Measurements from ENCODE around the gene TRIM7.
"Not testable (repeated sequence)": the region's sequence is repeated elsewhere in the genome, so short reads cannot be mapped to it uniquely, and the experiment has no call there.

TRIM7 gene

GRCh38 chr5:181163487-181164075 is 41.4 kb downstream of the TRIM7 start:
- Histone ChIP-seq H3K27ac (ENCODE audit: insufficient read depth, low read length, poor library complexity, severe bottlenecking) (no peak overlapping the region), H3K36me3 (ENCODE audit: control insufficient read depth, insufficient read depth, low read length) (no peaks in the 10 kb centered on the region), H3K9me3 (ENCODE audit: control insufficient read depth, low read length) (no peaks in the 10 kb centered on the region), H3K4me1 (ENCODE audit: control insufficient read depth, insufficient read depth, low read length, poor library complexity, severe bottlenecking) (peaks cover 12% of the 10 kb centered on the region), H3K4me3 (ENCODE audit: insufficient read depth, low read depth, low read length, poor library complexity, severe bottlenecking) (no peak overlapping the region), H3K27me3 (replicated peaks; ENCODE audit: control insufficient read depth, insufficient read depth, low read length, poor library complexity, severe bottlenecking) (peaks cover 16% of the 10 kb centered on the region)
- DNase-seq = no peak

- no peak for DNase-seq
Measured at GRCh38 chr5:181161534-181162175, 43.3 kb downstream of the TRIM7 start.

DNA sequence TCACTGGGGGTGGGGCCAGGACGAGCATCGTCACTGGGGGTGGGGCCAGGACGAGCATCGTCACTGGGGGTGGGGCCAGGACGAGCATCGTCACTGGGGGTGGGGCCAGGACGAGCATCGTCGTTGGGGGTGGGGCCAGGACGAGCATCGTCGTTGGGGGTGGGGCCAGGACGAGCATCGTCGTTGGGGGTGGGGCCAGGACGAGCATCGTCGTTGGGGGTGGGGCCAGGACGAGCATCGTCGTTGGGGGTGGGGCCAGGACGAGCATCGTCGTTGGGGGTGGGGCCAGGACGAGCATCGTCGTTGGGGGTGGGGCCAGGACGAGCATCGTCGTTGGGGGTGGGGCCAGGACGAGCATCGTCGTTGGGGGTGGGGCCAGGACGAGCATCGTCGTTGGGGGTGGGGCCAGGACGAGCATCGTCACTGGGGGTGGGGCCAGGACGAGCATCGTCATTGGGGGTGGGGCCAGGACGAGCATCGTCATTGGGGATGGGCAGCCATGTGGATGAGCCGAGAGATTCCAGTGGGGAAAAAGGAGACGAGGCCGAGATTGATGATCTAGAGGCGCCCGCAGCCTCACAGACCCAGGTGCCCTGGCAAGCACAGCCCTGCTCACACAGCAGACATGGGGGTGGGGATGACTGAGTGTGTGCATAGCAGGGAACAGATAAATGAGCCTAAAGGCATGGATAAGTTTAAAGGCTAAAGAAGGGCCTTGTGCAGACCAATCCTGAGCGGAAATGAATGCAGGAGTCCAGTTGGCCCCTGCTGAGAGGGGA is 44.1 kb downstream of the TRIM7 start:
- peak overlapping the region; percentile 47 for H3K27ac ChIP-seq (ENCODE audit: insufficient read depth, low read length, poor library complexity, severe bottlenecking)
- DNase-seq = peak; percentile 41 to 57 (median 42)
- not testable (repeated sequence) for H3K27me3 ChIP-seq (replicated peaks; ENCODE audit: control insufficient read depth, insufficient read depth, low read length, poor library complexity, severe bottlenecking); H3K36me3 ChIP-seq (ENCODE audit: control insufficient read depth, insufficient read depth, low read length); H3K4me3 ChIP-seq (ENCODE audit: insufficient read depth, low read depth, low read length, poor library complexity, severe bottlenecking); H3K9me3 ChIP-seq (ENCODE audit: control insufficient read depth, low read length)
- peaks cover 12% of the 10 kb centered on the region for H3K4me1 ChIP-seq (ENCODE audit: control insufficient read depth, insufficient read depth, low read length, poor library complexity, severe bottlenecking)

More at GRCh38 chr5:181161534-181162175, 43.3 kb downstream of the TRIM7 start:
- H3K36me3 ChIP-seq (ENCODE audit: control insufficient read depth, insufficient read depth, low read length) = no peaks in the 10 kb centered on the region
- no peaks in the 10 kb centered on the region for H3K9me3 ChIP-seq (ENCODE audit: control insufficient read depth, low read length)
- peaks cover 12% of the 10 kb centered on the region for H3K4me1 ChIP-seq (ENCODE audit: control insufficient read depth, insufficient read depth, low read length, poor library complexity, severe bottlenecking)
- H3K27me3 ChIP-seq (replicated peaks; ENCODE audit: control insufficient read depth, insufficient read depth, low read length, poor library complexity, severe bottlenecking) = peaks cover 5% of the 10 kb centered on the region
- no peak overlapping the region for H3K4me3 ChIP-seq (ENCODE audit: insufficient read depth, low read depth, low read length, poor library complexity, severe bottlenecking)
- H3K27ac ChIP-seq (ENCODE audit: insufficient read depth, low read length, poor library complexity, severe bottlenecking) = peak overlapping the region; percentile 47

- H3K27me3 ChIP-seq (replicated peaks; ENCODE audit: control insufficient read depth, insufficient read depth, low read length, poor library complexity, severe bottlenecking) = peaks cover 5% of the 10 kb centered on the region
- peak; percentile 76 to 91 (median 78) for DNase-seq
- peaks cover 12% of the 10 kb centered on the region for H3K4me1 ChIP-seq (ENCODE audit: control insufficient read depth, insufficient read depth, low read length, poor library complexity, severe bottlenecking)
- no peaks in the 10 kb centered on the region for H3K9me3 ChIP-seq (ENCODE audit: control insufficient read depth, low read length)
- peak overlapping the region; percentile 57 for H3K4me3 ChIP-seq (ENCODE audit: insufficient read depth, low read depth, low read length, poor library complexity, severe bottlenecking)
- no peaks in the 10 kb centered on the region for H3K36me3 ChIP-seq (ENCODE audit: control insufficient read depth, insufficient read depth, low read length)
- peak overlapping the region; percentile 92 for H3K27ac ChIP-seq (ENCODE audit: insufficient read depth, low read length, poor library complexity, severe bottlenecking)
Measured at GRCh38 chr5:181160152-181160754, 44.7 kb downstream of the TRIM7 start.

DNA sequence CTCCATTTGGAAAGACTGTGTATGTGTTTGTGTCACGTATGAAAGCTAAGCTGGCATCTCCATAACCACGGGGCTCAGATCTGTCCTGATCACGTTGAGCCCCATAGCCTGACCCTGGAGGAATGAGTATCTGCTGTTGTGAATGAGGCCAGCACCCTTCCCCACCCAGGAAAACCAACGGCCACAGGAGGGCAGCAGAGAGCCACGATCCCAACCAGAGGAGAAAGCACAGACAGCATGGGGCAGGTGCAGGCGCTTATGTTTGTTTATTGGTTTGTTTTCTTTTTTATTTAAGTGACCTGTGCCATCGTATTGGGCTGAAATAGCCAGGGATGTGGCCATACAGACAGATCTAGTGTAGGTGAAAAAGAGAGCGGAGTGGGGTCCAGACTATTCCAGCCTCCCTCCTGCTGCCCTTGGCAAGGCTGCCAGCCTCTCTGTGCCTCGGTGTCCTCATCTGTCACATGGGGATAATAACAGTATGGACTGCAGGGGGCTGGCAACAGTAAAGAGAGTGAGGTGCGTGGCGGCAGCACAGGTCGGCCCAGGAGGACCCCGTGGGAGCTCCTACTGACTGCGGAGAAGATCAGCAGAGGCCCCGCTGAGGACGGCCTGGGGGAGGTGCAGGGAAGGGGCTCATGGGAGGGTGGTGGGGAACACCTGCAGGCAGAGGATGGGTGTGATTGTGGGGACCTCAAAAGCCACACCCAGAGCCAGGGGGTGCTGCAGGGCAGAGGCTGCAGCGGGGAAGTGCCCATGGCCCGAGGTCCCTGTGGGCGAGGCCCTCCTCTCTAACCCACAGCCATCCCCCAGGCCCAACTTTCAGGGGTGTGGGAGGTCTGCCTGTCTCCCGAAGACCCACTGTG is 45.5 kb downstream of the TRIM7 start:
- Histone ChIP-seq H3K4me3 (ENCODE audit: insufficient read depth, low read depth, low read length, poor library complexity, severe bottlenecking) (peak overlapping the region; percentile 57), H3K4me1 (ENCODE audit: control insufficient read depth, insufficient read depth, low read length, poor library complexity, severe bottlenecking) (peaks cover 12% of the 10 kb centered on the region), H3K27me3 (replicated peaks; ENCODE audit: control insufficient read depth, insufficient read depth, low read length, poor library complexity, severe bottlenecking) (peaks cover 3% of the 10 kb centered on the region), H3K27ac (ENCODE audit: insufficient read depth, low read length, poor library complexity, severe bottlenecking) (peak overlapping the region; percentile 92), H3K36me3 (ENCODE audit: control insufficient read depth, insufficient read depth, low read length) (no peaks in the 10 kb centered on the region), H3K9me3 (ENCODE audit: control insufficient read depth, low read length) (no peaks in the 10 kb centered on the region)
- DNase-seq = peak; percentile 79 to 85 (median 80)

- no peaks in the 10 kb centered on the region for H3K36me3 ChIP-seq (ENCODE audit: control insufficient read depth, insufficient read depth, low read length)
- H3K9me3 ChIP-seq (ENCODE audit: control insufficient read depth, low read length) = no peaks in the 10 kb centered on the region
- H3K27ac ChIP-seq (ENCODE audit: insufficient read depth, low read length, poor library complexity, severe bottlenecking) = no peak overlapping the region
- no peak for DNase-seq
- no peaks in the 10 kb centered on the region for H3K27me3 ChIP-seq (replicated peaks; ENCODE audit: control insufficient read depth, insufficient read depth, low read length, poor library complexity, severe bottlenecking)
- no peak overlapping the region for H3K4me3 ChIP-seq (ENCODE audit: insufficient read depth, low read depth, low read length, poor library complexity, severe bottlenecking)
- H3K4me1 ChIP-seq (ENCODE audit: control insufficient read depth, insufficient read depth, low read length, poor library complexity, severe bottlenecking) = peaks cover 12% of the 10 kb centered on the region
Measured at GRCh38 chr5:181158869-181159268, 46.1 kb downstream of the TRIM7 start.

DNA sequence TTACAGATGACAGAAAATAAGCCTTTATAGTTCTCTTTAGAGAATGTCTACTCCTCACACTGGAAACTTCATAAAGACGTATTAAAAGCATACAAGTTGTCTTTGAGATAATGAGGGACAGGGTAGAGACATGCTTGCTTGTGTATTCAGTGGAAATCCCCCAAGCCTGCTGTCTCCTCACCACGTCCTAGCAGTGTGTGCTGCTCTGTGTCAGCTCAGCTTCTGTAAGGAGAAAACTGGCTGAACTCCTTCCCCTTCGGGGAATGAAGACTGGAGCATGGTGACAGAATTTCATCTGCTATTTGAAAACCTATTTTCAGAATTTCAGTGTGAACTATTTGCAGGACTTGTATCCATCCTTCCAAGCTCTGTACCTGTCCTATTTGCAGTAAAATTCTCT is 48.2 kb downstream of the TRIM7 start:
- no peak overlapping the region for H3K4me3 ChIP-seq (ENCODE audit: insufficient read depth, low read depth, low read length, poor library complexity, severe bottlenecking)
- DNase-seq = no peak
- H3K27ac ChIP-seq (ENCODE audit: insufficient read depth, low read length, poor library complexity, severe bottlenecking) = no peak overlapping the region
- no peaks in the 10 kb centered on the region for H3K27me3 ChIP-seq (replicated peaks; ENCODE audit: control insufficient read depth, insufficient read depth, low read length, poor library complexity, severe bottlenecking)
- peaks cover 12% of the 10 kb centered on the region for H3K4me1 ChIP-seq (ENCODE audit: control insufficient read depth, insufficient read depth, low read length, poor library complexity, severe bottlenecking)
- no peaks in the 10 kb centered on the region for H3K36me3 ChIP-seq (ENCODE audit: control insufficient read depth, insufficient read depth, low read length)
- H3K9me3 ChIP-seq (ENCODE audit: control insufficient read depth, low read length) = no peaks in the 10 kb centered on the region

DNA sequence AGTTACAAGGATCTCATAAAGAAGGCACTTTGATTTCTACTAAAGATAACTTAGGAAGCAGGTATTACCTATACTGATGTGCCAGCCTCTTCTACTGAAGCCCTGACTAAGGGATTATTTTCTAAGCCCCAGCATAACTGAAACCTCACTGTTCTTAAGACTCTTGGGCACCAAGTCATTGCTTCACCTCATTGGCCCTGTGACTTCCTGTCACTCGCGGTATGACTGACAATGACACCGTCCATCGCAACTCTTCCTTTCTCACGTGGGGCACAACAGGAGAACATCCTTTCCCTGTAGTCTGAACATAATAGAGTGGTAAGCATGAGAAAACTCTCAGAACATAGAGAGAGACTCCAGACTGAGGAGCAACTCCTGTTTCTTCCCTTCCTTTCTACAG is 51.2 kb downstream of the TRIM7 start:
- Histone ChIP-seq H3K27me3 (replicated peaks; ENCODE audit: control insufficient read depth, insufficient read depth, low read length, poor library complexity, severe bottlenecking) (peaks cover 4% of the 10 kb centered on the region), H3K4me1 (ENCODE audit: control insufficient read depth, insufficient read depth, low read length, poor library complexity, severe bottlenecking) (no peaks in the 10 kb centered on the region), H3K36me3 (ENCODE audit: control insufficient read depth, insufficient read depth, low read length) (no peaks in the 10 kb centered on the region), H3K27ac (ENCODE audit: insufficient read depth, low read length, poor library complexity, severe bottlenecking) (no peak overlapping the region), H3K4me3 (ENCODE audit: insufficient read depth, low read depth, low read length, poor library complexity, severe bottlenecking) (no peak overlapping the region), H3K9me3 (ENCODE audit: control insufficient read depth, low read length) (no peaks in the 10 kb centered on the region)
- DNase-seq = no peak

DNA sequence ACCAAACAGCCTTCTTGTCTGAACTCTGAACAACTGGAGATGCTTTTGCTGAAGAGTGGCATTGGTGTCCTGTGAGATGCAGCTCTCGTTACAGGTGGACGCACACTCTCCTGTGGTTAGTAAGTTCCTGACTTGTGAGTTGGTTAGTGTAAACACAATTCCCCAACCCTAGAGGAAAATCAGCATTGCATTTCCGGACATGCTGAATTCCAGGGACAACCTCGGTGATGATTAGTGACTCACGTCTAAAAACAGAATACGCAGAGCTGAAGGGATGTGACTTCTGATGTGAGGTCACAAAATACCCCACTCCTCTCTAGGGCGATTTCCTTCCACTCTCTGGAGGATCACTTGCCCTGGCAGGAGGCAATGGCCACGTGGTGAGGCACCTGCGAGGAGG is 52.6 kb downstream of the TRIM7 start:
- peaks cover 5% of the 10 kb centered on the region for H3K27me3 ChIP-seq (replicated peaks; ENCODE audit: control insufficient read depth, insufficient read depth, low read length, poor library complexity, severe bottlenecking)
- H3K27ac ChIP-seq (ENCODE audit: insufficient read depth, low read length, poor library complexity, severe bottlenecking) = no peak overlapping the region
- H3K4me1 ChIP-seq (ENCODE audit: control insufficient read depth, insufficient read depth, low read length, poor library complexity, severe bottlenecking) = no peaks in the 10 kb centered on the region
- no peaks in the 10 kb centered on the region for H3K36me3 ChIP-seq (ENCODE audit: control insufficient read depth, insufficient read depth, low read length)
- no peak for DNase-seq
- no peaks in the 10 kb centered on the region for H3K9me3 ChIP-seq (ENCODE audit: control insufficient read depth, low read length)
- H3K4me3 ChIP-seq (ENCODE audit: insufficient read depth, low read depth, low read length, poor library complexity, severe bottlenecking) = no peak overlapping the region
